CD4-positive, alpha-beta T cell treated with Interferon alpha-2 for 1 hour (primary cell): ENCODE measurements around the gene TMEM272.
"Not testable (repeated sequence)": the region's sequence is repeated elsewhere in the genome, so short reads cannot be mapped to it uniquely, and the experiment has no call there.

Source experiments
- DNase-seq, 2 donors: peaks; one replicate each; pipeline ENCODE4 v3.0.0-alpha.2; 2020 to 2022

The TMEM272 gene

DNA sequence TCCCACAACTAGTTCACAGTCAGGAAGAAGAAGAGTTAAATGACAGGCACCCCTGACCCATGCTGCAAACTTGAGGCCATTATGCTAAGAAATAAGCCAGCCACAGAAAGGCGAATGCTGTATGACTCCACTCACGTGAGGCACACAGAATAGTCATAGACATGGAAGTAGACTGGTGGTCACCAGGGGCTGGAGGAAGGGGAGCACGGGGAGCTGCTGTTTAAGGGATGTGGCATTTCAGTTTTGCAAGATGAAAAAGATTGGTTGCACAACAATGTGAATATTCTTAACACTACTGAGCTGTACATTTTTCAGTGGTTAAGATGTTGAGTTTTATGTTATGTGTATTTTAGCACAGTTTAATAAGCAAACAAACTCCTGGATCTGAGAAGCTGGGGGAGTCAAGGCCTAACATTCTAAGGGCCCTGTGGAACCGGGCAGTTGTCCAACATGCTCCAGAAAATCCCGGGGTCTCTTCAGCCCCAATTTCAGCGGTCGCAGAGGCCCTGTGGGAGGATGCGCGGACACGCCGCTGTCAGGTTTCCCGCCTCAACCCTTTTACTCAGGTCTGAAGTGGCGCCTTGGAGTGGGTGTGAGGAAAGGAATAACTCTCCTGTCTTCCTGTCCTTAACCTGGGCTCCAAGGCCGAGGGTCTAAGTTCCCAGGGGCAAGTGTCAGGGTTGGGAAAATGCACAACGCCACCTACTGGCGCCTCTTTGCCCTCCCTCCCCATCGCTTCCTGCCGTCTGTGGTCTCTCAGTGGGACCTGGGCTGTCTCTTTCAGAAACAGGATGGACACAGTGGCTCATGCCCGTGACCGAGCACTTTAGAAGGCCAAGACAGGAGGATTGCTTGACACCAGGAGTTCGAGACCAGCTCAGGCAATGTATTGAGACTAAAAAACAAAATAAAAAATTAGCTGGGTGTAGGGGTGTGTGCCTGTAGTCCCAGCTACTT lies 4.4 kb upstream of the TMEM272 start:
- peak; percentile 18 to 38 for DNase-seq

DNA sequence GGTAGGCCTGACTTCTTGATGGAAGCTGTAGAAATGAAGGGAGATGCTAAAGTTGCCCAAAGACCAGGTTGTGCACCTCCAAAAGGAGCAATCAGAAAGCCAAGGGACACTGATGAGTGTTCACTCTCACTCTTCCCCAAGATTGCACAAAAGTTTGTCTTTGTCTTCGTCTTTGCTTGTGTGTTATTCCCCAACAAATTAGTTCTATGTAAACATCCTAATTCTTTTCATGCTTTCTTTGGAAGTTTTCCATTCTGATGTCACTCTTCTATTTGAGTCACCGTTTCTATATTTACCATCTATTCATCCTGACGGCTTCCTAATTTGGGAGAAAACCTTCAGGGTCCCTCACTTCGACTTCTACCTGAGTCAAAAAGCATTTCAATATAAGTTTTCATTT lies 3.7 kb upstream of the TMEM272 start:
- no peak for DNase-seq

DNA sequence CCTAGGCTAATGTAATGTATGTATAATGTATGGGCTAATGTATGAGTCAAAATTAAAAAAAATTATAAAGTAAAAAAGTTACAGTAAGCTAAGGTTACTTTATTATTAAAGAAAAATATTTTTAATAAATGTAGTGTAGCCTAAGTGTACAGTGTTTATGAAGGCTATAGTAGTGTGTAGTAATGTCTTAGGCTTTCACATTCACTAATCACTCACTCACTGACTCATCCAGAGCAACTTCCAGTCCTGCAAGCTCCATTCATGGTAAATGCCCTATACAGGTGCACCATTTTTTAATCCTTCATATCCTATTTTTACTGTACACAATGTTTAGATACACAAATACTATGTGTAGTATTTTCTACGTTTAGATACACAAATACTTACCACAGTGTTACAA lies 1.8 kb upstream of the TMEM272 start:
- no peak for DNase-seq

DNA sequence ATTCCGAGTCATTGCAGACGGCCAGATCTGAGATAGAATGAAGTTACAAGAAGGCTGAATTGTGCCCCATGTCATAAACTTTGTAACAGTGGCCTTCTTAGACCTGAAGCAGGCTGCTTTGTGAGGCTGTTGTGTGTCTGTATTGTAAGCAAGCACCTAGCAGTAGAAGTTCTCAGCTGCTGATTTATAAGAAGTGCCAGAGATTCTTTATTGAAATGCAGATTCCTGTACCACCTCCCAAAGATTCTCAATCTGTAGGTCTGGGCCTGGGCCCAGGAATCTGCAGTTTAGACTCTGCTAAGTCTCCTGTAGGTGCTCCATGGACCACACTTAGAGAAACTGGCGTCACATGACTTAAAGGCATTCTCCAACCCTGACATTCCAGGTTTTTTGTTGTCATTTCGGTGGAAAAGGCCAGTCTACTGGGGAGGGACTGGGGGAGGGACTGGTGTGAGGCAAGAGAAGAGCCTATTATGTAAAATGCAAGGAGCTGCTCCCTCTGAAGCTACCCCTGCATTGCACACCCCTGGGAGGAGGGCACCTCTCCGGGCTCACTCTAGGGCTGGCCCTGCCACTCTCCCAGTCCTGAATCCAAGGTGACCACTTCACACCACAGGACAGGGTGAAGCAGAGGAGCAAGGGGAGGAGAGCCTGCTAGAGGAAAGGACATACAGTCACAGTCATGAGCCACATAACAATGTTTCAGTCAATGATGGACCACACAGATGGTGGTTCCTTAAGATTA lies 769 bp upstream of the TMEM272 start:
- no peak for DNase-seq

DNA sequence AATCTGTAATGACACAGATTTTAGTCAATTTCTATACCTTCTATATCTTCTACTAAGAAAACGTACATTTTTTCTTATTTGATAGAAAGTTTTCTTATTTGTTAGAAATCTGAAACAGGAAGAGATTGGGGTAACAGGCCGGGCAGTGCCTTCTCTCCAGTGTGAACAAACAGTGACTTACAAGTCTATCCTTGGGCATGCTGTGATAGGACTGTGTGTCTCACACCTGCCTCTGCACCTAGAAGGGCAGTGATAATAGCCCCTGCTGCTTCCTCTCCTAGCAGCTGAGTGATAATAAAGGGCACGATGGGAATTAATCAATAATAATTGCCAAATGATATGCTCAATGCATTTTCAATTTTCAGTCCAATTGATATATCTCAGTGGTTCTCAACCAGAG lies 1.4 kb downstream of the TMEM272 start:
- no peak for DNase-seq

DNA sequence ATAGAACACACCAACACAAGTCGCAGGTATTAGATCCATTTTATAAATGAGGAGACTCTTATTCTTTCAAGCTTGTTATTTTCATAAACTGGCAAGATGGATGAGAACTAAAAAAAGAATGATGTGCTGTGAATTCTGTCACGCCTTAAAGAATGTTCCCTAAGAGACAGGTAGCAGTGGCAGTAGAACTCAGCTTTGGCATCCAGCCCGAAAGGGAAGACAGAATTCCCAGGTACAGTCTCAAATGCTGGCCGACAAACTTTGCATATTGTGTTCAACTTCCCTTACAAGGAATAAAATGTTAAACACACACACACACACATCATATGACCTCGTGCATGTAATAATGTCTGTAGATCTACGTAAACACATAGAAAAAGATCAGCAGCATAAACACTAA lies 3.2 kb downstream of the TMEM272 start:
- no peak for DNase-seq

DNA sequence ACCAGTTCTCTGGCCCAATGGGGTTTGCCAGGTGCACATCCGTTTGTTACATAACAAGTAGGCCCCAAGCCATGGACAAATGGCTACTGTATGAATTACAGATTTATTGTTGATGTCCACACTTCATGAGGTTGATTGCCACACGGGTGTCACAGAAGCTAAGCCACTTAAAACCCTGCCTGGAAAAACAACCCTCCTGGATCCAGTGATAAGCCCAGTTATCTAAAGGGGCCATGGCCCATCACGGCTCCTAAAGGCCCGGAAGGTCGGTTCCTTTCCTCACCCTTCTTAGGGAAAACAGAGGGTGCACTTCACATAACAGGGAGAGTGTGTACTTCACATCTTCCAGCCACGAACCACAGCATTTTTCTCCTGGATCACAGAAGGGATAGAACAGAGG lies 4.1 kb downstream of the TMEM272 start:
- DNase-seq, result no peak

DNA sequence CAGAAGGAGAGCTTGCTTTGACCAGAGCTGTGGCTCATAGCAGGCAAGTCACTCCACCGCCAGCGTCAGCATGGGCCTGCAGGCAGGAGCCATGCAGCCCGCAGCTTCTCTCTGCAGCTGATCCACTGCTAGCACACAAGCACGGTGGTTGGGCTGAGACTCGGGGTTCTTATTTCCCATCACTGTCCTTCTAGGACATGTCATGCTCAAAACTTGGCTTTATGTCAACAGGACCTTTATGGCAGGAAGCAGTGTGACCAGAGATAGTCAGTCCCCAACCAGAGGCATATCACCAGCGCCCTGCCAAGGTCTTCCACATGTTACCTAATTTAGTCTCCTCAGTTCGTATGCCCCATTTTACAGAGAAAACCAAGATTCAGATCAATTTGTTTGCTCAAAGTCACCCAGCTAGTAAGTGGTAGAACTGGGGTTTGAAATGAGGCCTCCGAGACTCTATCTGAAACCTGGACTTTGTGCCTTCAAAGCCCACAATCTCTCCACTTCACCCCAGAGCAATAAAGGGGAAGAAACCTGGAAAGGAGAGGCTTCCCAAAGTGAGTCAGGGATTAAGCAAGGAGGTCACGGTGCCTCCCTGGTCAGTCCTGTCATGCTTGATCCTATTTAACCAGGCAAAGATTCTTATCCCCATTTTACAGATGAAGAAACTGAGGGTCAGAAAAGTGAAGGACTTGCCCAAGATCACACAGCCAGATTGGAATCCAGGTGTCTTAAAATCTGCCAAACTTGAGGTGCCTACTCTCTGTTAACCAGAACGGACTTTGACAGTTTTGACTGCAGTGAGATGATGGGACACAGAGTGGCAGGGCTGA lies 5.1 kb downstream of the TMEM272 start:
- no peak for DNase-seq

DNA sequence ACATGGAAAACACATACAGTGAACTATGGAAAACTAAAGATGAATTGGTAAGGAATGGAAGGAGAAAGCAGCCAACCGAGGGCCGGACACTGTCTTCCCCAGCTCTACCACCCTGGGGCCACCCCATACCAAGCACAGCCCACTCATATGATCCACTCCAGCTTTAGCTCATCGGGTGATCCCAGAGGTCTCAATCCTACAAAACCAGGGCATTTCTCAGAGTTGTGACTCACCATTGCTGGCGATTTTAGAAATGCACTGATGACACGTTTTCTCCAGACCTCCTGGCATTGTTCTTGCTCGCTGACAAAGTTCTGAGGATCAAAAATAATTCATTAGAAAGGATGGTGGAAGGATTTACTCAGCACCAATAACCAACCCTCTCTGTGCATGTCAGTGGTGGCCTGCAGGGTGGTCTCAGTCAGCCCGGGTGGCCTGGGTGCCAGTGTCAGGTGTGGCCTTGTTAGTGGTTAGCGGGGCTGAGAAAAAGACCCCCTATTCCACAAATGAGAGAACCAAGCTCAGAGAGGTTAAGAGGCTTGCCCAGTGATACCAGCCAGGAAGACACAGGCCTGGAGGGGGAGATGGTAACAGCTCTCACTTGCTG lies 6.6 kb downstream of the TMEM272 start:
- DNase-seq, result no peak

DNA sequence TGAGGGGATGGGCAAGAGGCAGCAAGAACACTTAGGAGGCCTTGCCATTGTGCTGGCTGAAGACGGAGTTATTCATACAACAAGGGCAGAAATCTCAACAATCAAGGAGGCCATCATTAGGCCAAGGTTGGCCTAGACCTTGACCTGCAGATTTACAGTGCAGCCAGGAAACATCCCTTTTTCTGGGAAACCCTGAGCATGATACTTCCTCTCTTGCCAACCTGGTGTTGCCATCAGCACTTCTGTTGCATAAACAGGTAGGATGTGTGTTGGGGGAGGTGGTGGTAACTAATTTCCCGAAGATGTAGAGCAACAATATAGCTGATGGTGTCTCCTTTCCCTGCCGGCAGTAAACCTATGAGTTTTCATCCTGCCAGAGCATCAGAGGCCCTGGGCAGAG lies 8.0 kb downstream of the TMEM272 start:
- no peak for DNase-seq

DNA sequence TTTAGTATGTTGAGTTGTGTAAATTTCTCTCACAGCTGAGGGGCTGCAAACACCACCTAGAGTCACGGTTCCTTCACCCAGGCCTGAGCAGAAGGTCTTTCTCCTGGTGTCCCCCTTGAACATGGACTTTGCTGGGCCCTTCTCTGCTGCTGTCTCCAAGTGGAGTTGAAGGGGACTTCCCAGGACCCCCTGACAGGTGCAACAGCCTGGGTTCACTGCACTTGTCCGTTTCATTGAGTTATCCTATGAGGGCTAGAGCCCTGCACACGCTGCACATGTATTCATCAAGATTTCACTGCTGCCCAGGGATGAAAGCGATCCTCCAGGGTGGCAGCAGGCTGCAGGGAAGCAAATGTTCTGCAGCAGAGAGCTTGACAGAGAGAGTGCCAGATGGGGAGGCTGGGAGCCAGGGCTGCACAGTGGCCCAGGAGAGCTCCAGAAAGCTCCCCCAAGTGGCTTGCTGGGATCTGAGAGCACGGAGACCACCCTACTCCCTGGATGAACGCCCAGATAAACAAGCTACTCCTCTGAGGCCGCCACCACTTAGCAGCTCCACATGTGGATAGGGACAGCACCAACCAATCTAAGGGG lies 10.3 kb downstream of the TMEM272 start:
- DNase-seq, result no peak

DNA sequence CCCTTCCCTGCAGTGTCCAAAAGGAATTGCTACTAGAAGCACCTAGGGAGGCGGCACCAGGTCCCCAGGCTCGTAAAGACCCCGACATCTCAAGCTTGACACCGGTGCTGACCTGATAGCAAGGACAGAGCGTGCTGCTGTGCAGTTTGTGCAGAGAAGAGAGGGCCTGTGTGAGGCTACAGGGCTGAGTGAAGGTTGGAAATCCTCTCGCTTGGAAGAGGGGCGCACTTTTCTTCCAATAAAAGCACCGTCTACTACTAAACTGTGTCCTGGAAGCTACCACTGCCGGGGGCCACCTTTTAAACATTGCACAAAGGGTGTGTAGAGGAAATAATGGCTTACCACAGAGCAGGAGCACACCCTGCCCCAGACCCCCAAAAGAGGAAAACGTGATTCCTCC lies 11.0 kb downstream of the TMEM272 start:
- DNase-seq, result no peak

DNA sequence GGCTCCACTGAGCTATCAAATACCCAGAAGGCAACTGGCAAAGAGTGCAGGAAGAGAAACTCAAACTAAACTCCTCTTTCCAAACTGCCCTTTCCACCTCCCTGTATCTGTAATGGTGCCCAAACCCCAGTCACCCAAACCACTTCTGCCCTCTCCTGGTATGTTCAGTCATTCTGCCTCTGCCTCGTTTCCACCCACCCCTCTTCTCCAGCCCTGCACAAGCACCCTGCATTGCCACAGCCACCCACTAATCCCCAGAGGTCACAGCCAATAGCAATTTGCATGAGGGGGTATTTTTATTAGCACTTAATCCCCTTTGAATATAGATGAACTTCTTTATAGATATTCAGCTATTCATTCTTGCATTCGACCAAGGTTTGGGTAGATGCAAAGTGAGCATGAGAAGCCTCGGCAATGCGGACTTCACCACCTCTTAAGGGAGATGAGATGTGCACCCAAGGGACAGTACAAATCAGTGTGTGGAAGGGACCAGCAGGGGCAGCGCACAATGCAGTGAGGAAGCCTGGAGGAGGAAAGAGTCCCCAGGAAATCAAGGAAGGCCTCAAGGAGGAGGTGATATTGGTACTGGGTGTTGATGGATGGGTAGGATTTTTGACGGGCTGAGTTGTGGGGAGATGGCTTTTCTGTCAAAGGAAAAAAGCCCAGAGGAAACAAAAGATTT lies 12.4 kb downstream of the TMEM272 start:
- peak; percentile 64 to 80 for DNase-seq

DNA sequence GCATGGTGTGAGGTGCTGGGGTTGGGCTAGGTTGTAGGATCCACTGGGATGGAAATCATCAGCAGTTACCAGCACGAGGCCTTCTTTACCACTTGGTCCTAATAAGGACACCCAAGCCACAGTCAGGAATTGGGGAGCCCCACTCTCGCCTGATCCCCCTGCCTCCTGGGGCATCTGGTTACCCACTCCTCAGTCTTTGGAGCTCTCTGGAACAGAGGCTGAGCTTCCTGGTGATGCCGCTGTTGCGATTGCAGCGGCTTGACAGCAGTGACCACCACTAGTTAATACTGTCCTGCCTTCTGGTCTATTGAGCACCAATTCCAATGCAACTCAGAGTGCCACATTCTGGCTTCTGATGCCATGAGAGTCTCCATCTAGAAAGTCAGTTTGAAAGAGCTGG lies 13.5 kb downstream of the TMEM272 start:
- no peak for DNase-seq

DNA sequence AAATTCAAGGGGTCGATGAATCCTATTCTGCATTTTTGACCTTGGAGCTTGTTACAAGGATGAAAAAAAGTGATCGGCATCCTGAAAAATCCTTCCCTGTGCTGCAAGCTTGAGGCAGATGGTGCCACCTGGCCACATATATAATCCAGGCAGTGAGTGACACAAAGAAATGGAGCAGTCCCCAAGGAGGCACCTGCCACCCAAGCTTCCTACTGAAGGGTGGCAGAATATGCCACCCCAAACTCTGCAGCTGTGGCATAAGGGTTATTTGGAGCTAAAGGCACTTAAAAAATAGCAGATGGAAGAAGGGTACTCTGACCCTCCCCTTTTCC lies 15.4 kb downstream of the TMEM272 start:
- no peak for DNase-seq

DNA sequence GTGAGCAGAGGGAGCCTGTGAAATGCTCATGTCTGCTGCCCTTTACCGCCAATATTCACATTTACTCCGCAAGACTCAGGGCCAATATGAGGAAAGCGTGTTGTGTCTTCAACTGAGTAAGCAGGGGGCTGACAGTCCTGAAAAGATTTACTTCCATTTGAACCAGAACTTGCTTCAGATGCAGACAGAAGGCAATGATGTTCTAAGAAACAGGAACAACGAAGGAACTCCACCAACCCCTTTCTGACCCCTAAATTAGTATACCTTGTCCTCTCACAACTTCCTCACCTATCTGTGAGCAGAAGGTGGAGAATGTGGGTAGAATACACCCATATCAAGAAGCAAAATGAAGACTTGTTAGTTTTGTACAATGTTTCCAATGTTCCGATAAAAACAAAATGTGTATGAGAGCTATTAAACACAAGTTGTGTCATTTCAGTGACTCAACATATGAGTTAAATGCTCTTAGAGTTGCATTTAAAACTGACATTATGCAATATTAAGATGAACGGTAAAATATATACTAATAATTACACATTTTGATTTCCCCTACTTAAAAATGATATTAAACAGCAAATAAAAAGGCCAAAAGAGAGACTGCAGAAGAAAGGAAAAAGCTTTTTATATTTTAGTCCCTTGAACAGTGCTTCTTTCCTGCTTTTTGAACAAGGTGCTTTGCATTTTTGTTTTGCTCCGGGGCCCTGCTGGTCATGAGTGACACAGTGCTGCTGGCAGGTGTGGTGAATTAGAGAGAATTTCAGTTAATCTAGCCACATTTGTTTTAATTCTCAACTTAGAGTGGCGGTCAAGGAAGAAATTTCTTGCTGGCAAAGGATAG lies 16.0 kb downstream of the TMEM272 start:
- DNase-seq, result no peak

DNA sequence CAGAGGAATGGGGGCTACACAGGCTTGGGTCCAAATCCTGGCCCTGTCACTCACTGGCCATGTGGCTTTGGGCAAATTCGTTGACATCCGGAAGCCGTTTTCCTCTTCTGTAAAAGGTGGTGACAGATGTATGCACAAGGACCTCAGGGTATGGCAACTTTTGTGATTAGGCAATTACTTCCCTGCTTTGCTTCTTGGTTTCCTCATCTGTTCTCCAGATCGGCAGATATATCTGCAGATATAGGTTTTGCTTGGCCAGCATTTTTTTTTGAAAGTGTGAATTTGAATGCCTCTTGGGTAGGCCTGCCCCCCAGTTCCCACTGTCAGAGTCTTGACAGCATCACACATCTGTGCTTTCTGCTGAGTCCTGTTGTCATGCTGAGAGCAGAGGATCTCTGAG lies 17.7 kb downstream of the TMEM272 start:
- no peak for DNase-seq

DNA sequence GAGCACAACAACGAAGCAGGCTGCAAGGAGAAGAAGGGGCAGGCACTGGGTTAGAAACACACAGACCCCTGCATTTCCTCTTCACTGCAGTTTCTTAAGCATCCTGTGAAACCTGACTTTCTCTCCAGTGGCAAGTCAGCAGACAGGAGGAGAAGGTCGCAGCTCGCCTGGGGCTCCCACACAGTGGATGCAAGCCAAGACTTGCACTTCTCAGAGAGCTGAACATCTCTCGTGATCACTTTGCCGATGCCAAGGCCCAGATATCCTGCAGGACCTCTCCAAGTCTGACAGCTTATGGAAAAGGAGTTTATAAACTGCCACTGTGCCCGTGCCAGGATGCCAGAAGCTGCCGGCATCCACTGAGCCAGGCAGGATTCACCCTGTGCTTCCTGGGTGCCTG lies 18.4 kb downstream of the TMEM272 start:
- DNase-seq, result no peak

DNA sequence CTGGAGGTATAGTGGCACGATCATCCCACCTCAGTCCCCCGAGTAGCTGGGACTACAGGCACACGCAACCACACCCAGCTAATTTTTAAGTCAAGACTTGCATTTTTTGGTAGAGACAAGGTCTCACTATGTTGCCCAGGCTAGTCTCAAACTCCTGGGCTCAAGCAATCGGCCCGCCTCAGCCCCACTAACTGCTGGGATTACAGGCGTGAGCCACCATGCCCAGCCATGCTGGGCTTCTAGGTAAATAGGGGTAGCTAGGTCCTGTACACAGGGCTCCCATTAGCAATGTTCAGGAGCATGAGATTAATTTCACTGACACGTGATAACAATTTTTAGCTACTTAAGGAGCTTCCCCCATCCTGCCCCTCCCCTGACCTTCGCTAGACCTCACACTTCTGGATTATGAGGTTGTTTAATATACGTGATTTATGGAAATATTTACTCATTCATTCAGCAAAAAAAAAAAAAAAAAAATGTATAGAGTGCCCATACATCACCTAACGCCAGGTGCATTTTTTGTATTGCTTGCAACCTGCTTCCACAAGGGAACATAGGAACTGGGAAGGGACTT lies 19.2 kb downstream of the TMEM272 start:
- no peak for DNase-seq

DNA sequence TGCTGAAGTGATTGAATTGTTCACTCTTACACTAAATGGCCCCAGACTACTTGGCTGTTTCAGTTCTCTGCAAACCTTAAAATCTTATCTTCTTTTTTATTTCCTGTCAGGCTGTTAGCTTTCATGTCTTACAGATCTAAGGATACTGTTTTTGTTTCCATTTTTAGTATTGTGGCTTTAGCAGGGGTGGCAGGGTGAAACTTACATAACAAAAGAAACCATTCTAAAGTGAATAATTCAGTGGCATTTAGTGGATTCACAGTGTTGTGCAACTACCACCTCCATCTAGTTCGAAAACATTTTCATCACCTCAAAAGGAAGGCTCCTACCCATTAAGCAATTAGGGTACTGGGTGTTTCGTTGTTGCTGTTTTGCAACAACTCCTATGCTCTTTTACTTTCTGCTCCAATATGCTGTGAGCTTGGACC lies 19.8 kb downstream of the TMEM272 start:
- peak in 1 of 2 donors; percentile 73 for DNase-seq

DNA sequence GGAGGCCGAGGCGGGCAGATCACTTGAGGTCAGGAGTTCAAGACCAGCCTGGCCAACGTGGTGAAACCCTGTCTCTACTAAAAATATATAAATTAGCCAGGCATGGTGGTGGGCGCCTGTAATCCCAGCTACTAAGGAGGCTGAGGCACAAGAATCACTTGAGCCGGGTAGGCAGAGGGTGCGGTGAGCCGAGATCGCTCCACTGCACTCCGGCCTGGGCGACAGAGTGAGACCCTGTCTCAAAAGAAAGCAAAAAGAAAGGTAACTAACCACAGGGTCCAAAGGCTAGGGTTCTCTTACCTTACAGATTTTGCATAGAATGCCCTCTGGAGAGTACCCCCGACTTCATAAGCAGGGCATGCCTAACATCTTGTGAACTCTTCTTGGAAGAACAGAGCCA lies 20.3 kb downstream of the TMEM272 start:
- not testable (repeated sequence) for DNase-seq
